CD4-positive, alpha-beta T cell treated with Interleukin-10 for 1 hour (primary cell): ENCODE measurements around the gene MYO1E.

Experiments used
- DNase-seq: peaks from one replicate; pipeline ENCODE4 v3.0.0-alpha.2; 2020

MYO1E gene

DNA sequence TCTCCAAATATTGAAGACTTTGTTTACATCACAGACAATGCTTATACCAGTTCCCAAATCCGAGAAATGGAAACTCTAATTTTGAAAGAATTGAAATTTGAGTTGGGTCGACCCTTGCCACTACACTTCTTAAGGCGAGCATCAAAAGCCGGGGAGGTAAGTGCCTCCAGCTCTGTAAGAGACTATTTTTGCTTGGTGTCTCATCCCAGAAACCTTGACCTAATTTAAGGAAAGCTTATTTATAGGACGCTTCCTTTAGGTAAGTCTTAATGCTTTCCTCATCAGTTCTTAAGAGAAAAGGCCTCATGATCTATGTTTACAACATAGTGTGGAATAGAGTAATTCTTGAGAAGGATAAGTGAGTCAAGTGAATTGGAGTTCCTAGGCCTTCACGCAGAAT, 255.9 kb downstream of the MYO1E start:
- no peak for DNase-seq

DNA sequence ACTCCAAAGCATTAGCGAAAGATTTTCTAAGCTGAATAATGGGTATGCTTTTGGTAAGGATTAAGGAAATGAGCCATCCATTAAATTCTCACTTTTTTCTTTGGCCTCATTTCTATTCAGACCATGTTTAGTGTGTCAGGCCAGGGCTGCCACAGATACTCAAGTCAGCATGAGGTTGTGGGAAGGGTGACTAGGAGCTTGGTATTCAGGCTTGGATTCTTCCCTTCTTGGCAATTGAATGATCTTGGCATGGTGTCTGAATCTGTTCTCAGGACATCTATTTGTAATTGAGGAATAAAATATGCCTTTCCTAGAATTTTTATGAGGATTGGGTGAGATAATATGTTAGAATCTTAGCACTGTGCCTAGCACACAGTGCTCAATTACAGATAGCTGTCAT, 256.5 kb downstream of the MYO1E start:
- no peak for DNase-seq

DNA sequence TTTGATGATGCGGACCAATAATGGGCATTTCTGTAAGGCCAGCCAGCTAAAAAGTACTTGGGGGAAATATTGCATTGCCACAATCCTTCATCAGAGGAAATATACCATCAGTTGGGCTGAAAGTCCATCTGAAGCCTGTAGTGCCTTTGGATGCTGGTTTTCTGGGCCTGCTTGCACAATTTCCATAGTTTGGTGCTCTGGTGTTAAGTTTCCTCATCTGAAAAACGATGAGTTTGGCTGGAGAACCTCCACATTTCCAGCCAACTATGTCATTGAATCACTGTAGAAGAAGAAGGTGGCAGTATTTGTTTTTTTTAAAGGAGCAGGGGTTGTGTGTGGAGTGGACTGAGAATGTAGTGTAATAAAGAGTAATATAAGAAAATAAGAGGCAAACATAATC, 257.6 kb downstream of the MYO1E start:
- DNase-seq = no peak

DNA sequence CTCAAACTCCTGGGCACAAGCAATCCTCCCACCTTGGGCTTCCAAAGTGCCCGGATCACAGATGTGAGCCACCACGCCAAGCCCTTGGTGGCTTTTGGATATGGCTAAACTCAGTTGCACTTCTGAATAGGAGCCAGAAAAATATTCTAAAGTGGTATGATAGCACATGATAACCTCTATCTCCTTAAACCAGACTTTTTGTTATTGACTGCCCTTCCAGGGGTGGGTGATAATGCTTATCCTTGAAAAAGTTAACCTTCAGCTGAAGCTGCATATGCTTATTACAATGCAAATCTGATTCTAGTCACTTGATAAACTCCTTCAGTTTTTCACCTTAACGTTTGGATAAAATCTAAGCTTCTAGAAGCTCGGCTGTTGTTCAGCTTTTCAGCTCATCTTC, 261.4 kb downstream of the MYO1E start:
- no peak for DNase-seq

DNA sequence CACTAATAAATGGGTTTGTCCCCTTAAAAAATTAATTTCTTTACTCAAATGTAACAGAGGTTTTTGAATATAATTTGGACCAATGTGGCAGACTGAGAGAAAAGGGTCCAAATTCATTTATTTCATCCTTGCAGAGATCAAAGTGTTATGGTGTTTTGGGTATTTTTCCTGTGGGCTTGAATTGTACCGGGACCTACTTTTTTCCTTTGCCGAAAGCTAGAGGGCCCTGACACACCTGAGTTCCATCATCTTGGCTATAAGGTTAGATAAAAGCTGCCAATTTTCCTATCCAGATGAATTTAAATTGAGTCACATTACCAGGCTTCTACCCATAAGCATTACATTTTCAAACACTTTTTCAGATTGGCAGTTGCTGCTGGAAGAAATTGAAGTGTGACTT, 266.8 kb downstream of the MYO1E start:
- no peak for DNase-seq

DNA sequence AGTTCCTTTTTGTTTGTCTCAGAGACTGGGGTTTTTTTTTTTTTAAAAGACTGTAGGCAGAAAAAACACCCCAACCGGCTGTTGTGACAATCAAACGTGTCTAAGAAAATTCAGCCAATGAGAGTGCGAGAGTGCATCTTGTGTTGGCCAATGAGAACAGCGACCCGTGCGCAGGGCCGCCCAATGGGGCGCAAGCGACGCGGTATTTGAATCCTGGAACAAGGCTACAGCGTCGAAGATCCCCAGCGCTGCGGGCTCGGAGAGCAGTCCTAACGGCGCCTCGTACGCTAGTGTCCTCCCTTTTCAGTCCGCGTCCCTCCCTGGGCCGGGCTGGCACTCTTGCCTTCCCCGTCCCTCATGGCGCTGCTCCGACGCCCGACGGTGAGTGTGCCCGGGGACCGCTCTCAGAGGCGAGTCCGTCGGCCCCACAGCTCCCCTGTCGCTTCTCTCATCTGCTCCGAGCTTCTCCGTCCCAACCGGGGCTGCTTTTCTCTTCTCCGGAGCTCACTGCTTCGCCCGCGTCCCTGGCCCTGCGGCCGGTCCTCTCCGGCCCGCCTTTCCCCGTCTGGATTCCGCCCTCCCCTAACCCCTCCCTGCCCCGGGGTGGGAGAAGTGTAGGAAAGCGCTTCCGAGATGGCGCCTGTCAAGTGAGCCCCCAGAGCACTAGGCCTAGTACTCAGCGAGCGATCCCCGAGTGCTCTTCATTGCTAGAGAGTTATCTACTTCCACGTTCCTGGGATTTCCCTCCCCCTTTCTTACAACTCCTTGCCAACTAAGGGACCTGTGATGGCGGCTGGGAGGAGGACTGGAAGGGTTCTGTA, 267.5 kb downstream of the MYO1E start, which contains the start of gene CCNB2:
TSS of gene CCNB2 (plus strand) at position 235 of the 821 bp plus-strand sequence. CDS start at position 358, 123 bp downstream.
- peak; percentile 92 for DNase-seq

DNA sequence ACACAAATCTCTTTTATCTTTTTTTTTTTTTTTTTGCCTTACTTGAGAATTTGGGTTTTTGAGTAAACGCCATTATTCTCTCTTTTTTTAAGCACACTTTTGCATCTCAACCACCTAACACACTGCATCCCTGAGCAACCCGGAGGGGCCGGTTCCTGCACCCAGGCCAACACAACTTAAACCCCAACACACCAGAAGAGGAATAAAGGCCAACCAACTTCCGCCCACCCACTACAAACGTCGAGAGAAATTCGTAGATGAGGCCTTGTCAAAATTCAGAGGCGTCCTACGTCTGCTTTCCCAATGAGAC, 268.1 kb downstream of the MYO1E start:
- DNase-seq = no peak

DNA sequence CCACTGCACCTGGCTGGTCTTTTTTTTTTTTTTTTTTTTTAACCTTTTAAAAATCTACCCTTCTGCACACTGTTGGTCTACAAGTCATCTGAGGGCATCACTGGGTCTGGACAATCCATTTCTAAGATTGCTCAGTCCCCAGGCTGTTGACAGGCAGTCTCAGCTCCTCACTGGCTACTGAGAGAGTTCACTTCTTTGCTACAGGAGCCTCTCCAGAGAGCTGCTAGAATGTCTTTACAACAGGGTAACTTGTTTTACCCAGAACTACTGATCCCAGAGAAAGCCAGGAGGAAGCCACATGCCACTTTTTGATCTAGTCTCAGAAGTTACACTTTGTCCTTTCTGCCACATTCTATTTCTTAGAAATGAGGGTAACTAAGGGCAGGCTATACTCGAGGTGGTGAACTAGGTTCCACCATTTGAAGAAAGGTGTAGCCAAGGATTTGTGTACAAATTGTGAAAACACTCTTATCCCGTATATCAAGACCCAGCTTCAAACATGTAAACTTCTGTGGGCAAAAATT, 273.4 kb downstream of the MYO1E start:
- no peak for DNase-seq

DNA sequence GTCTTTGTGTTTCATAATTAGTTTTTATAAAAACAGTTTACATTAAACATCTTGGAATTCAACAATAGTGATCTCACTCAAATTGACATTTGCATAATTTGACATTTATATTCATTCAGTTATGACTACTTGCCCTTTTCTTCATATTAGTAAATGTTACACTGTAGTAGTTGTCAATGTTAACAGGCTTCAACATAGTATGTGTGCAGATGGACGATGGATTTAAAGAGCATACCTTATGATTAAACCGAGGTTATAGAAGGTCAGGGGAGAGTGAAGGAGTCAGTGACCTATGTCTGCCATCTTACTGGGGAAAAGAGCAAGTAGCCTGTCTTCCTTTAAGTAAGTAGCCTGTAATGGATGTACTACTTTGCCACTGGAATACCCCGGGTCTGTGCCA, 276.2 kb downstream of the MYO1E start:
- no peak for DNase-seq

DNA sequence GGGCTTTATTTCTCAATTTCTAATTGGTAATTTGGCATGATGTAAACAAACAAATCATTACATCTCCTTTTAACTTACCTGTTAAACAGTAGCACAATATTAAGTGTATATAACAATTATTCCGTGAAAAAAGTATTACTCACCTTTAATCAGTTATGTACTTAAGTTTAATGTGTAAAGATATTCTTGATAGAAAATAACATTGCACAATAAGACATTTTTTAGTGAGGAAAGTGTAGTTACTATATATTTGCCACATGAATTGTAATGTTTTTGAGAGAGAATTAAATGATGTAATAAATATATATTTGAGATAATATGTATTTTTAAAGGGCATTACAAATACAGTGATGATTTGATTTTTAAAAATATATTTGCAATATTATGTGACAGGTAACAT, 278.6 kb downstream of the MYO1E start:
- no peak for DNase-seq

DNA sequence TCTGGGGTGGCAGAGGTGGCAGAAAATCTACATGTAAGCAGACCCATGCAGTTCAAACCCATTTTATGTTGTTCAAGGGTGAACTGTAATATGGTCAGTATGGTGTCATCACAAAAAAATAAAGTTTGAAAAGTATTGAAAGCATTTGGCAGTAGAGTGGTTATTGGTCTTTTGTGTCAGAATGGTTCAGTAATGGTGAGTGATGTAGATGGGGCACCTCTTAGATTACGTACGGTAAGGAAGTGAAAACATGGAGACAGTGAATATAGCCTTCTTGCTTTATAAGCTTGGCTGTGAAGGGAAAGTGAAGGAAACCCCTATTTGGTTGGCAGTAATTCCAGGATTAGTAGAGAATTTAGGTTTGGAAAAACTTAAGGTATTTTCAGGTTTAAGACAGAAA, 284.9 kb downstream of the MYO1E start:
- no peak for DNase-seq
